ENCODE measurements around the gene PLEKHO2.
A peak's percentile ranks its signal among the peaks of the same experiment; 100 is the strongest.

The PLEKHO2 gene

DNA sequence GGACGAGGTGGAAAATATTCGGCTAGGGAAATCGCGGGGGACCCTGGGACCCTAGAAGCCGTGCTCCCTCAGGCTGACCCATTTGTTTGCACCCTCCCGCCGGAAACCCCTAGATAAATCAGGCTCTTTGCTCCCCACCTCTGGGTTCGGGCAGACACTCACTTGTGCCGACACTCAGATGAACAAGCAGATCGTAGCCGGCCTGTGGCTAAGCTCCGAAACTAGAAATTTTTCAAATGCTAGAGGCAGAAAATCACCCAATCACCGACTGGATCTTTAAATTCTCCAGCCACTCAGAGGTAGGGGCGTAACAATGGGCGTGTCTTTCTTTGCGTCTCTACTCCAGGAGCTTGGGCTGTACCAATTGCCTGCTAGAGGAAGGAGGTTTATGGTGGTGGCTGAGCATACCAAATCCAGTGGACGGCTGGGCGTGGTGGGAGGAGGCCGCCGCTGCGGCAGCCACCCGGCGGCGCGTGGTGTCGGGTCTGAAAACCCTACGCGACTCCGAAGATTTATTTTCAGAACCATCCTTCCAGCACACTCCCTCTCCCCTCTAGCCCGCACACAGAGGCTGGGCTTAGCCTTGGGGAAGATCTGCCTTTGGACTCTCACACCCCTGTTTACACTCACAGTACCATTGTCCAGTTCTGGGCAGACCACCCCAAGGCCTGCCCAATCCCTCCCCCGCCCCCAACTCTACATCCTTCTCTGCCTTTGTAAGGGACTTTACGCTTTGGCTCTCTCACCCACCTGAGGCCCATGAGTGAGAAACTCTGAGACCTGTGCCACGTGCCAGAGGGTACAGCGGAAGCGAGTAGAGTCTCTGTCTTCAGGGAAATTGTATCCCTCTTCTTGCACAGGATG, 16.1 kb upstream of the PLEKHO2 start, which contains the start of gene PIF1:
Gene PIF1 (minus strand): TSS at position 217 of the 864 bp plus-strand sequence. CDS start 1,312 bp downstream, outside the sequence.
- DNase-seq (ENCODE audit: low spot score), result peak; percentile 97

DNA sequence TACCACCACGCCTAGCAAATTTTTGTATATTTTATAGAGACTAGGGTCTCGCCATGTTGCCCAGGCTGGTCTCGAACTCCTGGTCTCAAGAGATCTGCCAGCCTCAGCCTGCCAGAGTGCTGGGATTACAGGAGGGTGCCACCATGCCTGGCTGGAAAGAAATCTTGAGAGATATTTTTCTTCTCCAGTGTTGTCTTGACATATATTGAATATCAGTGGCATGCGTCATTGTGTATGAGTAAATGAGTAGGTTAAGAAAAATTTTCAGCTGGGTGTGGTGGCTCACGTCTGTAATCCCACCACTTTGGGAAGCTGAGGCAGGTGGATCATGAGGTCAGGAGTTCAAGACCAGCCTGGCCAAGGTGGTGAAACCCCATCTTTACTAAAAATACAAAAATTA, 12.7 kb upstream of the PLEKHO2 start:
- no peak for DNase-seq (ENCODE audit: low spot score)

DNA sequence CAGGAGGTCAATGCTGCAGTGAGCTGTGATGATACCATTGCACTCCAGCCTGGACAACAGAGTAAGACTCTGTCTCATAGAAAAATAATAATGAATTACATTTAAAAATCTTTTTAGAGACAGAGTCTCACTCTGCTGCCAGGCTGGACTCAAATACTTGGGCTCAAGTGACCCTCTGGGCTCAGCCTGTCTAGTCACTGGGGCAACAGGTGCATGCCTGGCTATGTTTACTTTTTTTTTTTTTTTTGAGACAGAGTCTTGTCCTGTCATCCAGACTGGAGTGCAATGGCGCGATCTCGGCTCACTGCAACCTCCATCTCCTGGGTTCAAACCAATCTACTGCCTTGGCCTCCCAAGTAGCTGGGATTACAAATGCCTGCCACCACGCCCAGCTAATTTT, 8.0 kb upstream of the PLEKHO2 start:
- no peak for DNase-seq (ENCODE audit: low spot score)

DNA sequence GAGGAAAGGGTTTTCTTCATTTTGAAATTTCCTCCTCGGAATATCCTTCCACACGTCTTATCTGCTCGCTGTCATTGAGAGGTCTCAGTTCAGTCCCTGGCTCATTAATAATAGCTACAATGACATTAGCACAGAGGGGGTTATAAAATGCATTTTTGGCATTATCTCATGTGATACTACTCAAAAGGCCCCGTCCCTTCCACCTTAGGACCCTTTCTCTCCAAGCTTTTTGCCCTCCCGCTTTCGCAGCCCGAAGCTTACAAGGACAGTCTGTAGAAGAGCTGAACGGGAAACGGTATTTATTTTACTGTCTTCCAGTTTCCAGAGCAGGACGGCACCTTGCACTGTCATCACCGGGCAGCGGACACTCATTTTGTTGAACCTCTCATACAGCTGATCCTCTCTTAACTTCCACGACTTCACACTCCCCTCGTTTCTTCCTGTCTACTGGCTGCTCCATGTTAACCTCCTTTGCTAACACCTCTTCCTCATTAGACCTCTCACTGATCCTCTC, 5.6 kb upstream of the PLEKHO2 start:
- no peak for DNase-seq (ENCODE audit: low spot score)

DNA sequence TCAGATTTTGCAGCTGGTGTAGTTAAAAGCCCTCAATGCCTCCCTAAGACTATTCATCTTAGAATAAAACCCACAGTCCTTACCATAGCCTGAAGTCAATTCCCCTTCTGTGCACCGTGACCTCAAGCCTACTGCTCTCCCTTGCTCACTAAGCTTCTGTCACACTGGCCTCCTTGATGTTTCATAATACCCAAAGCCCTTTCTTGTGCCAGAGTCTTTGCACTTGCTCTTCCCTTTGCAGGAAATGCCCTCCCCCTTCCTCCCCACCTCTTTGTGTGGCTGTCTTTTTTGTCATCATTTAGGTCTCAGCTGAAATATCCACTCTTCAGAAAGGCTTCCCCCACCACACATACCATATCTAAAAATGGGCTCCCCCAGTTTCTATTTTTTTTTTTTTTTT, 4.2 kb upstream of the PLEKHO2 start:
- DNase-seq (ENCODE audit: low spot score), result no peak

DNA sequence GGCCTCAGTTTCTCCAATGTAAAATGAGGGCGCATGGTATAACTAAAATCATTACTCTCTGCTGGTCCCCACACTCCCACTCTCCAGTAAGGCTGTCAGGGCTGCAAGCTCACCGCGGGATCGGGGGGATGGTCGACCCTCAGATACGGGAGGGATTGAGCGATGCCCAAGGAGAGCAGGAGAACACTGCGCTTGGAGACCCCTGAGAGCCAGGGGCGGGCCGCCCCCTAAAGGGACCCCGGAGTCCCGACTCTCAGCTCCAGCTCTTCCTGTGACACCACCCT, 713 bp upstream of the PLEKHO2 start:
- DNase-seq (ENCODE audit: low spot score), result no peak

DNA sequence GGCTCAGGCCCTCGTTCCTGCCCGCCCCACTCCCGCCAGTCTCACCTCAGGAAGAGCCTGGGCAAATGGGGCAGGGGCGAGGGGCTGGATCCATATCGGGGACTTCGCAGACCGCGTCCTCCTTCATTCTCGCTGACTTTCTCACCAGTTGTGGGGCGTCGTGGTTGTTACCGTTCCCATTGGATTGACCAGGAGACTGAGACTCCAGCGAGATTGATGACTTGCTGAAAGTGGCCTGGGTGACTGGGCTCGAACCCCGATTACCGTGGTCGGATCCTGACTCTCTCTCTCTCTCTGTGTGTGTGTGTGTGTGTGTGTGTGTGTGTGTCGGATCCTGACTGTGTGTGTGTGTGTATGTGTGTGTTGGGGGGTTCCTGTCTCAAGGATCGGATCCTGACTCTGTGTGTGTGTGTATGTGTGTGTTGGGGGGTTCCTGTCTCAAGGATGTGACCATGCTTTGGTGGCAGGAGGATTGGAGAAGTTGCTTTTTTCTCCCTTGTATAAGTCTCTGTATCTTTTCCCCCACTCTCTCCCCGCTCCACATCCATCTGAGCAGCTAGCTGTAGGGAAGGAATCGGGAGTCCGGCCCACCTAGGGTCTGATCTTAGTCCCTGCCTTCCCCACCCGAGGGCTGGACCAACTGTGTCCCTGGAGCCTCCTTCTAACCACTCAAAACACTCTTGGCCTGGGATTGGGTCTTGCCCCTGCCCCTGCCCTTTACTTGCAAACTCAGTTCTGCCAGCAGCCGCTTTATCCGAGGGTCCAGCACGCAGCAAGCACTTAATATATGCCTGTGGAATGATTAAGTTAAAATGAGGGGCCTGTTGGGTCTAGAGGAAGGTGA, 603 bp downstream of the PLEKHO2 start:
- DNase-seq (ENCODE audit: low spot score), result no peak

DNA sequence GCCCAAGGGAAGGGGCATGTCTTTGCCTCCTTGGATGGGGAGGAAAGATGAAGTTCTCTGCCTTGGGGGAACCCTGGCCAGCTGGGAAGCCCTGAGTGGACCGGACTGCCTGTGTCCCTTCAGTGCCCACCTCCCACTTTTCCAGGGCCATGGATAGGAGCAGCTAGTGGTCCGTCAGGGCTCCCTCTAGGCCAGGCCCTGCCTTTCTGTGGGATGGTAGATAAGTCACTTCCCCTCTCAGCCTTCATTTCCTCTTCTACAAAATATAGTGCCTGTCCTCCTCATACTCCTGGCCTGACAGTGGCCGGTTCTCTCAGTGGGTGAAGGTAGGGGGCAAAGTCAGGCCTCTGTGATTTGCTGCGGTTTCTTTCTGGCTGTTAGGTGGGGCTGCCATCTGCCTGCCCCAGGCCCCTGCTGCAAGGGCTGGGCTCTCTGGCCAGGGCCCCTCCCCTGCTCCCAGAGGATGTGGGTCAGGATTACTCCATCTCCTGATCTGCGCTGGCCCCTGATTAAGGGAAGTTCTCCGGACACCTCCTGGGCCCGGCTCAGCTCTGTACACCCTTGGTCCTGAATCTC, 1.4 kb downstream of the PLEKHO2 start:
- DNase-seq (ENCODE audit: low spot score), result no peak

DNA sequence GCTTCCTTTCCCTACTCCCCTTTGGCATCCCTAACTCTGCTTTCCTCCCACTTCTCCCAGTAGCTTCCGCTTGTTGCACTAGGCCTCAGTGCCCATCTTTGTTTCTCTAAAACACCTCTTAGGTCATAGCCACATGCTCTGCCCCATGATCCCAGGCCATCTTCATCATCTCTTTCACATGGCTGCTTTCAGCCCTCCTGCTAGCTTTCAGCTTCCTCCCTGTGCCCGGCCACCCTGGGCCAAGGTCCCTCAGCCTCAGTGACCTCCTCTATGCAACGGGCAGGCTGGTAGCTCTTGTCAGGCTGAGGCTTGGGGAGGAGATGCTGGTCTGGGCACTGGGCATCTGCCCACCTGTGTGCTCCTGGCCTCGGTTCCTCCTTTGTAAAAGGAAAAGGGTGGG, 2.3 kb downstream of the PLEKHO2 start:
- DNase-seq (ENCODE audit: low spot score), result no peak

DNA sequence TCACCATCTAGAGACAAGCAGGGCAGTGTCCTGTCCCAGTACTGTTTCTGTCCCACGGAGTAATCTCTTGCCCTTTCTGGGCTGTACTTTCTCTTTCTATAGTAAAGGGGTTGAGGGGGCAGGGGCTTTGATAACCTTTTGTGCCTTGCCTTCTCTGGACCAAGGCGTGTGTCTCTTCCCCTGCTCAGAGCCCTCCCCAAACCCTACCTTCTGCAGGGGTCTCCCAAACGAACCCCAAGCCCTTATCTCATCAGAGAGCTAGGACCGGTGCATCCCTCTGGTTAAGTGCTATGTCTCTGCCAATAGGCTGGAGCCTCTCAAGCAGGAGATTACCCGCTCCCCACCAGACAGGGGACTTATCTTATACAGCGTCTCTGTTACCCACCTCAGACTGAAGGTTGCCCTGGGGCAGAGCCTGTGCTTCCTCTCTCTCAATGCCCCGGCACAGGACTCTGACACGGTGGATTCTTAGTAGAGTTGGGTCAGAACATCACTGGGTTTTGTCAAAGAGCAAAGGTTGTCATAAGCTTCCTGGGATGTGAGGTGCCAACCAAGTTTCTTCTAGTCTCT, 2.9 kb downstream of the PLEKHO2 start:
- no peak for DNase-seq (ENCODE audit: low spot score)

DNA sequence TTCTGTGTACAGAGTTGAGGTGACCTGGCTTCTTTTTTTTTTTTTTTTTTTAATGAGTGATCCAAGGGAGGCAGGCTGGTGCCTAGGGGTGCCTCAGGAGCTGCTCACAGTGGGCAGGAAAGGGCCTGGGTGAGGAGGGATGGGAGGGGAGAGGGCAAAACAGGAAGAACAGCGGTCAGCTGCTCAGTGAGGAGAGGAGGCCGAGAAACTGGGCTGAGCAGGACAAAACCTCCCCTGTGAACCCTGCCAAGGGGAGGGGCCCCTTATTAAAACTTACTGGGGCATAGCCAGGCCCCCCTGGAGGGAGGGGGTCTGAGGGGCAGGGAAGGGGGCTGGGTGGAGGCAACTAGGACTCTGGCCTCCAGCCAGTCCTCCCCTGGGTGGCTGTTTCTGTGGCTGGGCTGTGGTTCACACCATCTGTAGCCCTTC, 3.5 kb downstream of the PLEKHO2 start:
- peak; percentile 70 for DNase-seq (ENCODE audit: low spot score)

DNA sequence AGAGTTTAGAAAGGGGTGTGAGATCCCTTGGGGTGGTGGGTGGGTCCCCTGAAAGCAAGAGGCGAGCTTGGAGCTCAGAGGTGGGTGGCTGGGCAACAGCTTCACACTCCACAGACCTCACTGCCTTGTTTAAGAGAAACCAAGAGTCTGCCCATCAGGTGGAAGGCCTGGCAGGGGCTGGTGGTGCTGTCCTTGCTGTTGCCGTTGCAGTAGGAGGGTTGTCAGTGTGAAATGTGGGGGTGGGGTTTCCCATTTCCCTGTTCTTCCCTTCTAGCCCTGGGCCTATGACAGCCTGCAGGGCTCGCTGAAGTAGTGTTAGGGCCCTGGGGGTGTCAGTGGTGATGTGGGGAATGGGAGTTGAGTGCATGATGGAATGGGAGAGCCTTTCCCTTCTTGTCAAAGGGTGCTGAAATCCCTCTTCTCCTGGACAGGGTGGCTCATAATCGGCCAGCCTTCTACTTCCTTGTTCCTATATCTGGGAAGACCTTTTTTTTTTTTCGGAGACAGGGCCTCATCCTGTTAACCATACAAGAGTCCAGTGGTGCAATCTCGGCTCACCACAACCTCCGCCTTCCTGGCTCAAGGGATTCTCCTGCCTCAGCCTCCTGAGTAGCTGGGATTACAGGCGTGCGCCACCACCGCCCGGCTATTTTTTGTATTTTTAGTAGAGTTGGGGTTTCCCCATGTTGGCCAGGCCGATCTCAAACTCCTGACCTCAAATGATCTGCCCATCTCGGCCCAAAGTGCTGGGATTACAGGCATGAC, 4.3 kb downstream of the PLEKHO2 start:
- DNase-seq (ENCODE audit: low spot score), result no peak

DNA sequence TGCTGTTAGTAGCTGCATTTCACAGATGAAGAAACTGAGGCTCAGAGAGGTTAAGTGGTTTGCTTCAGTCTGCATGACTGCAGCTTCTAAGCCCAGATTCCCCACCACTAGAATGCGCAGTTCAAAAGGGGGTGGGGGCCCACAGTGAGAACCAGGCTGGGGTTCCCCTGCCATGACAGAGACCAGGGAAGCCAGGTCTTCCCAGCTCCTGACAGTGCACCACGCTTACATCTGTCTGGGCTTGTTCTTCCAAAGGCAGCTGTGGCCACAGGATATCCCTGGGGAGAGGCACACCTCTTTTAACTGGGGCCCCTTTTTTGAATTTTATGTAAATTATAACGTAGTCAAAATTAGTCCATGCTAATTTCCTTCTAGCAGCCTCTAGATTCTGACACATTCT, 5.3 kb downstream of the PLEKHO2 start:
- DNase-seq (ENCODE audit: low spot score), result no peak

DNA sequence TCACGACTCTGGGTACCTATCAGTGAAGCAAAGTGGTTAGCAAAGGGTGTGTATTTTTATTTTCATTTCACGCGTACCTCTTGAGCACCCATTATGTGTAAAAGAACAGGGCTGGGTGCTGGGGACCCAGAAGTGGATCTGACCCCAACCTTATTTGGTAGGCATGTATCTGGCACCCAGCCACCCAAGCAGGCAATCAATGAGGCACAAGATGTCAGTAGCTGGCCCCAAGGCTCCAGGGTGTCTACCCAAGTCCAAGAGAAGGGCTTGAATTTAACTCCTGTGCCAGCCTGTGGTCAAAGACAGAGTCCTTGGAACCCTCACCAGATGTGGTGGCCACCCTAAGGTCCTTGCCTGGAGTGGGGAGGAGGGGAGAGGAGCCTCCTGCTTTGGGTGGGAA, 5.7 kb downstream of the PLEKHO2 start:
- DNase-seq (ENCODE audit: low spot score), result no peak

DNA sequence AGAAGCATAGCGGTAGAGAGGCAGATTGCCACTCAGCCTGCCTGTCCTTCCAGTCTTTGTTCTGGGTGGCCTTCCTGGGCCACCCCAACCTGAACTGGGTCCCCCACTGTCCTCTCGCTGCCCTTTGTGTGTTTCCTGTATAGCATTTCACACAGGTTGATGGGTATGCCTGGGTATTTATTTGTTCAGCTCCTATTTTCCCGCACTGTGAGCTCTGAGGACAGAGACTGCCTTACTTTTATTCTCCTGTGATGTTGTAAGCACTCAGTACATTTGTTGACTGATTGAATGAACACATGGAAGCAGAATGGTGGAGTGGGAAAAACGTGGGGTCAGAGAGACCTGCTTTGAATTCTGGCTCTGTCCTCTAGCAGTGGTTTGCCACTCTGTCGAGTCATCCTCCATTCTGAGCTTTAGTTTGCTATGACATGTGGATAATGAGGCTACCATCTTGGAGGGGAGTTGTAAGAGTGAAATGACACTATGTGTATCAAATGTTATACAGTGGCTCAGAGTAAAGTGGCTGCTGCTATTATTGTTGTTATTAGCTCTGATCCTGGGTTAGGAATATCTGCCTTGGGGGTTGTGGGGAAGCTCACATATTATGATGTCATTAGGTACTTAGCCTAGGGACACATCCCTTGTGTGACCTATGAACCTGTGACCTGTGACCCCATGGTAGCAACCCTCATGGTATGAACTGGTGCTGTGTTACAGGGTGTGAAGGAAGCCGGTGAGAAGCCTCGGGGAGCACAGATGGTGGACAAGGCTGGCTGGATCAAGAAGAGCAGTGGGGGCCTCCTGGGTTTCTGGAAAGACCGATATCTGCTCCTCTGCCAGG, 6.4 kb downstream of the PLEKHO2 start:
- DNase-seq (ENCODE audit: low spot score), result no peak

DNA sequence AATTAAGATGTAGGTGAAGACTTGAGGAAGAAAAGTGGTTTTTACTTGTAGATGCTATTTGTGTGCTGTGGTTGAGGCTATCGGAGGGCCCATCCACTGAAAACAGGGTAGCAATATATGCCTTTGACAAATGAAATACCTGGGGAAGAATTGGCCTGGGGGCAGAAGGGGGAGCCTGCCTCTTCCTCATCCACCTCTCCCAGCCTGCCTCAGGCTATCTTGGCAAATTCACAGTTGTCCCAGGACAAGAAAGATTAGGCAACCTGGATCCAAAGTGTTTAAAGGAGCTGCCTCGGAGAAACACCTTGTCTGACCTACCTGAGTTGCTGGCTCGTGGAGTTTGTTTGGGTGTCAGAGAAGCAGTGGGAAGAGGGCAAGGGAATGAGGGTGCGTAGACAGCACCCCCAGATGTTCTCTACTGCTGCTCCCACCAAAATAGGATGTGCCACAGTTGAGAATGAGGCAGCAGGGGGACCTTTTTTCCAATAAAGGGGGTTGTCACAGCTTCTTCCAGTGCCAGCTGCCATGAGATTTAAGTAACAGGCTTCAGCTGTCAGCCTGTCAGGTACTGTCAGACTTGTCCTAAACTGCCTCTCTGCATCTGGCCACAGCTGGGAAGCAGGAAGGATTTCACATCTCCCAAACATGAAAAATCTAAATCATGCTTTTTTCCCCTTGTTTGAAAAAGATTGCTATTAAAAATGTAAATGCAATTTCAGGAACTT, 9.2 kb downstream of the PLEKHO2 start:
- DNase-seq (ENCODE audit: low spot score), result no peak

DNA sequence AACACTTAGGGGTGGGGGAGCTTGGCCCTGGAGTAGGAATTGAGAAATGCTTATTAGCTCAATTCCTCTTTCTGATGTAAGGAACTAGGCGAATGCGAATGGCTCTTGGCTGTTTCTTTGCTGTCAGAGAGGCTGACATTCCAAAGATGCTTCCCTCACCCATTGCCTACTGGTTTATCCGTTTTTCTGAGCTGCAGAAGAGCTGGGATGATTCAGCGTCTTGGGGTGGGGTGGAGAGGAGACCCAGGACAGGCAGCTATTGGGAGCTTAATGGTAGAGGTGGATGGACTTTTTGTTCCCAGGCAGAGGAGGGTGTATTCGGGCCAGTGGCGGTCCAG, 9.8 kb downstream of the PLEKHO2 start:
- no peak for DNase-seq (ENCODE audit: low spot score)

DNA sequence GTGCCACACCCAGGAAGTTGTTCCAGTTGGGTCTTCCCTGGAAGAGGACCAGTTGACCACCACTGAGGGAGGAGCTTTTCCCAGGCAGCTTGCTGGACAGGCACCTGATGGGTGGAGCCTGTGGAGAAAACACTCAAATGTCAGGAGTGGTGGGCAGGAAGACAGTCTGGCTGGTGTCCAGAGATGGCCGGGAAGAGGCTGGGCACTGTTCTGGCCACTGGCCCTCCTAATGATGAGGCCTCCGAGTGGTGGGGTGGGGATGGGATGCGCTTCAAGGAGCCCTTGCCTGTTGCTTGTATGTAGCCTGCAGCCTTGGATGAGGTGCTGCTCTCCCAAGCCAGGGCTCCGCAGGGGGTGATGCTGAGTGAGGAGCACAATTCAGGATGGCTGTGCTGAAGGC, 12.3 kb downstream of the PLEKHO2 start:
- DNase-seq (ENCODE audit: low spot score), result no peak

DNA sequence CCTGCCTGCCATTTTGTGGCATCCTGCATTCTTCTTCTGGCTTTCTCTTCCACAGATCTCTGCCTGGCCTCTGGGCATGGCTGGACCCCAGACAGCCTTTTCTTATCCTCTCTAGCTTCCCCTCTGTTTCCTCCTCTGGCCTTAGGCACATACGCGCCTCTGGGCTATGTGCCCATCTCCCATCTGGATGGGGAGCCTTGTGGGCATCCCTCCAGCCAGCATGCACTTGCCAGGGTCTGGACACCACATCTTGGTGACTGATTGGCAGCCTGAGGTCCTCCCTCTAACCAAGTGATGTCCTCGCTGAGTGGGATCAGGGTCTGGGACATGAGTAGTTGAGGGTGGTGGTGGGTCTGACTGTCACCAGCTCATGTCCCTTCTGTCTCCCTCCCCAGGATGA, 12.8 kb downstream of the PLEKHO2 start:
- DNase-seq (ENCODE audit: low spot score), result no peak

Measured in pons (tissue), 1 donor.